Gastroesophageal sphincter (tissue), 3 donors: ENCODE results near the gene HUNK.

Source experiments
- EP300 ChIP-seq: sonication (generic); formaldehyde crosslinking; IDR thresholded peaks from one replicate; pipeline ENCODE4 v1.6.1; 2017; ENCODE audit warnings: antibody characterized with exemption, mild to moderate bottlenecking
- POLR2A ChIP-seq, 2 donors: fragments of 450-650 bp; IDR thresholded peaks; one replicate each; pipeline ENCODE4 v1.6.1; 2017; ENCODE audit warnings: antibody characterized with exemption in 2 of 2, mild to moderate bottlenecking in 2 of 2, moderate library complexity in 1 of 2
- POLR2AphosphoS5 ChIP-seq: sonication (generic); formaldehyde crosslinking; IDR thresholded peaks from one replicate; pipeline ENCODE4 v1.6.1; 2017; ENCODE audit warnings: antibody characterized with exemption
- TF ChIP-seq, protein P1 (sequence below), 4 experiments: fragments of 200-600 bp in 2 of 4; fragments of 450-650 bp in 2 of 4; sonication (generic) in 1 of 4; IDR thresholded peaks; one replicate each; pipeline ENCODE4 v1.5.1; 2017 to 2019; ENCODE audit warnings: antibody characterized with exemption in 4 of 4, mild to moderate bottlenecking in 2 of 4, moderate library complexity in 2 of 4

DNA sequence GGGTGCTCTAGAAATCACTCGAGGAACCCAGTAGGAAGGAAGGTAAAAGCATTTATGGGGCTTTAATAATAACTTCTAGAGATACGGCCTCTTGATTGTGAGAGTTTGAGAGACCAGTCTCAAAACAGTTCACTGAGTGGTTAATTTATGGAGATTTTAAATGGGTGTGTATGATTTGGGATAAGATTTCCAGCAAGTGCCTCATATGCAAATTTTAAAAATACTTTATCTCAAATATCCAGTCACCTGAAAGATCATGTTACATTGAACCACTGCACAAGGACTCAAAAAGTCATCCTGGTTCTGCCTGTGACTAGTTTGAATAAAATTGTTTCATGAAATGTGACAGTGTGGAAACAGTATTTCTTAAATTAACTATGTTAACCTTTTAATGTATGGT is 64.5 kb downstream of the HUNK start:
- TF ChIP-seq, protein P1, sequence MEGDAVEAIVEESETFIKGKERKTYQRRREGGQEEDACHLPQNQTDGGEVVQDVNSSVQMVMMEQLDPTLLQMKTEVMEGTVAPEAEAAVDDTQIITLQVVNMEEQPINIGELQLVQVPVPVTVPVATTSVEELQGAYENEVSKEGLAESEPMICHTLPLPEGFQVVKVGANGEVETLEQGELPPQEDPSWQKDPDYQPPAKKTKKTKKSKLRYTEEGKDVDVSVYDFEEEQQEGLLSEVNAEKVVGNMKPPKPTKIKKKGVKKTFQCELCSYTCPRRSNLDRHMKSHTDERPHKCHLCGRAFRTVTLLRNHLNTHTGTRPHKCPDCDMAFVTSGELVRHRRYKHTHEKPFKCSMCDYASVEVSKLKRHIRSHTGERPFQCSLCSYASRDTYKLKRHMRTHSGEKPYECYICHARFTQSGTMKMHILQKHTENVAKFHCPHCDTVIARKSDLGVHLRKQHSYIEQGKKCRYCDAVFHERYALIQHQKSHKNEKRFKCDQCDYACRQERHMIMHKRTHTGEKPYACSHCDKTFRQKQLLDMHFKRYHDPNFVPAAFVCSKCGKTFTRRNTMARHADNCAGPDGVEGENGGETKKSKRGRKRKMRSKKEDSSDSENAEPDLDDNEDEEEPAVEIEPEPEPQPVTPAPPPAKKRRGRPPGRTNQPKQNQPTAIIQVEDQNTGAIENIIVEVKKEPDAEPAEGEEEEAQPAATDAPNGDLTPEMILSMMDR (IDR thresholded peaks at IDR 0.05) = no peak
- TF ChIP-seq POLR2A (IDR thresholded peaks at IDR 0.05) (no peak), EP300 (no peak), POLR2AphosphoS5 (no peak)
